GM23248 (cell line): ENCODE results near the gene RASGEF1C.

ENCODE experiments used
- EZH2 ChIP-seq: fragments of 200-600 bp; sonication (generic); IDR thresholded peaks from 2 replicates; pipeline ENCODE4 v1.6.1; 2018; ENCODE audit warnings: antibody characterized with exemption, mild to moderate bottlenecking; ENCODE audit not compliant: insufficient read depth, poor library complexity, severe bottlenecking
- EZH2phosphoT487 ChIP-seq: fragments of 200-600 bp; sonication (generic); IDR thresholded peaks from 2 replicates; pipeline ENCODE4 v1.6.1; 2018; ENCODE audit warnings: antibody characterized with exemption, moderate library complexity, mild to moderate bottlenecking, low read depth; ENCODE audit not compliant: insufficient read depth

DNA sequence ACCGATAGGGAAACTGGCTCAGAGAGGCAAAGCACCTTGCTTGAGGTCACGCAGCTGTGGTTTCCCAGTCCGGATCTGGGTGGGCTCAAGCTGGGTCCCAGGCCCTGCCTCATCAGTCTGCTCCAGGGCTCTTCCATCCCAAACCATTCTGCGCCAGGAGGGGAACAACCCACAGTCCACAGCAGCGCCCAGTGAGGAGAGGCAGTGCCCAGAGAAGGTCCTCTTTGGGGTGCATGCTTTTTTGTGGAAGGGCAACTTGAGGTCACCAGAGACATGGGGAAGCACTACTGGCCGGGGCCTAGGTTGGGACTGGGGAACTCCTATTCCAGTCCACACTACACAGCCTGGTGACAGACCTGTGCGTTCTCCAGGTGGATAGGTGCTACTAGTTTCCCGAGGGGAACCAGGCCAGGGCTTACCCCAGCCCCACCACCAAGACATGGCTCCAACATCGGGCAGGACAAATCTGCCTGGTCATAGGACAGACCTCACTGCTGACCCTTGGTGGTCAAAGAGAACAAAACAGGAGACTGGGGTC is 75.0 kb downstream of the RASGEF1C start:
- TF ChIP-seq EZH2 (no peak), EZH2phosphoT487 (no peak)
